GM12878 (cell line): ENCODE measurements around the gene TMEM198. TPM values are rescaled to one million over a fixed set of nuclear protein-coding genes. Genes with fewer than 3 reads are reported as not detected.
A peak's percentile ranks its signal among the peaks of the same experiment; 100 is the strongest.

ENCODE experiments used
- CEBPB ChIP-seq, 2 experiments: fragments of 150-350 bp in 1 of 2; IDR thresholded peaks; 2 replicates each; pipeline ENCODE4 v1.6.1; 2012 to 2014; ENCODE audit warnings: low read depth in 2 of 2, low read length in 2 of 2, borderline replicate concordance in 1 of 2, inconsistent platforms in 1 of 2
- CHD2 ChIP-seq: IDR thresholded peaks from 2 replicates; pipeline ENCODE4 v1.6.1; 2011; ENCODE audit warnings: low read depth, low read length, improper control_type of control experiment, borderline replicate concordance
- FOXK2 ChIP-seq: fragments of 450-650 bp; IDR thresholded peaks from 2 replicates; pipeline ENCODE4 v1.6.1; 2017; ENCODE audit warnings: mild to moderate bottlenecking, moderate library complexity
- IKZF1 ChIP-seq: fragments of 450-650 bp; conservative IDR thresholded peaks from 2 replicates; pipeline ENCODE4 v1.6.1; 2017; ENCODE audit warnings: antibody characterized with exemption, mild to moderate bottlenecking
- IKZF2 ChIP-seq, 2 experiments: fragments of 450-650 bp; IDR thresholded peaks; 2 replicates each; pipeline ENCODE4 v1.6.1; 2017; ENCODE audit warnings: mild to moderate bottlenecking in 2 of 2, moderate library complexity in 2 of 2
- IRF4 ChIP-seq: IDR thresholded peaks from 2 replicates; pipeline ENCODE4 v1.6.1; 2011; ENCODE audit warnings: low read depth, low read length
- MEF2B ChIP-seq: fragments of 450-650 bp; IDR thresholded peaks from 2 replicates; pipeline ENCODE4 v1.6.1; 2018; ENCODE audit warnings: mild to moderate bottlenecking, moderate library complexity; ENCODE audit not compliant: partially characterized antibody, poor library complexity, severe bottlenecking
- MTA2 ChIP-seq: fragments of 450-650 bp; IDR thresholded peaks from 2 replicates; pipeline ENCODE4 v1.6.1; 2016; ENCODE audit warnings: low read depth, mild to moderate bottlenecking, moderate library complexity
- NFXL1 ChIP-seq: fragments of 450-650 bp; IDR thresholded peaks from 2 replicates; pipeline ENCODE4 v1.6.1; 2017; ENCODE audit warnings: antibody characterized with exemption, mild to moderate bottlenecking, borderline replicate concordance
- PML ChIP-seq: IDR thresholded peaks from 2 replicates; pipeline ENCODE4 v1.6.1; 2012; ENCODE audit warnings: low read length, inconsistent platforms
- POLR2A ChIP-seq: IDR thresholded peaks from 2 replicates; pipeline ENCODE4 v1.6.1; 2011; ENCODE audit warnings: low read depth, mild to moderate bottlenecking, low read length
- SUPT20H ChIP-seq: IDR thresholded peaks from 2 replicates; pipeline ENCODE4 v1.6.1; 2011; ENCODE audit warnings: low read depth, mild to moderate bottlenecking, low read length, moderate library complexity, borderline replicate concordance; ENCODE audit not compliant: control insufficient read depth
- TAF1 ChIP-seq: IDR thresholded peaks from 2 replicates; pipeline ENCODE4 v1.6.1; 2011; ENCODE audit warnings: mild to moderate bottlenecking, low read depth, low read length, borderline replicate concordance
- ZBED1 ChIP-seq: IDR thresholded peaks from 2 replicates; pipeline ENCODE4 v1.6.1; 2016; ENCODE audit warnings: borderline replicate concordance
- ZNF622 ChIP-seq: fragments of 450-650 bp; IDR thresholded peaks from 2 replicates; pipeline ENCODE4 v1.6.1; 2017; ENCODE audit warnings: mild to moderate bottlenecking, inconsistent platforms
- polyA plus RNA-seq, 11 experiments: library from polyadenylated mRNA; depleted of rRNA in 4 of 11; unstranded in 6 of 11; stranded (reverse) in 5 of 11; fragments of >200 nt; fragmentation: Nextera tagmentation in 4 of 11; fragmentation: Illumina TruSeq in 1 of 11; extraction: Ambion mirVana in 4 of 11; extraction: Trizol in 1 of 11; gene quantifications; 1 replicate in 1 of 11; 2 replicates in 10 of 11; pipeline versions ENCODE4 v1.2.1 to v1.2.3, GENCODE V29; 2011 to 2016; ENCODE audit warnings: inconsistent platforms in 2 of 11, missing spikeins in 2 of 11, low read depth in 1 of 11
- total RNA-seq, 4 experiments: library from RNA; depleted of rRNA in 3 of 4; stranded (reverse); fragments of >200 nt in 3 of 4; fragmentation: Illumina TruSeq in 1 of 4; extraction: Trizol in 1 of 4; gene quantifications; 2 replicates each; pipeline versions ENCODE4 v1.2.1 to v1.2.3, GENCODE V29; 2013 to 2021
- TF ChIP-seq, protein P1 (sequence below): fragments of 450-650 bp; IDR thresholded peaks from 2 replicates; pipeline ENCODE4 v1.6.1; 2017; ENCODE audit warnings: mild to moderate bottlenecking, moderate library complexity
- TF ChIP-seq, protein P2 (sequence below): fragments of 450-650 bp; formaldehyde crosslinking; IDR thresholded peaks from 2 replicates; pipeline ENCODE4 v1.5.0; 2022; ENCODE audit warnings: mild to moderate bottlenecking, missing genetic modification characterization
- TF ChIP-seq, protein P3 (sequence below): fragments of 450-650 bp; IDR thresholded peaks from 2 replicates; pipeline ENCODE4 v1.6.1; 2014; ENCODE audit warnings: mild to moderate bottlenecking
- TF ChIP-seq, protein P4 (sequence below): fragments of 450-650 bp; IDR thresholded peaks from 2 replicates; pipeline ENCODE4 v1.6.1; 2017; ENCODE audit warnings: mild to moderate bottlenecking, low read depth, inconsistent platforms; ENCODE audit not compliant: poor library complexity, severe bottlenecking

Gene TMEM198
- total and polyA plus RNA-seq, 10 of the 15 experiments (the other 5 are each of a cell fraction or from before 2014, with no cell fraction given): 0.16 to 1.2 (median 0.65) TPM; not detected in 2

DNA sequence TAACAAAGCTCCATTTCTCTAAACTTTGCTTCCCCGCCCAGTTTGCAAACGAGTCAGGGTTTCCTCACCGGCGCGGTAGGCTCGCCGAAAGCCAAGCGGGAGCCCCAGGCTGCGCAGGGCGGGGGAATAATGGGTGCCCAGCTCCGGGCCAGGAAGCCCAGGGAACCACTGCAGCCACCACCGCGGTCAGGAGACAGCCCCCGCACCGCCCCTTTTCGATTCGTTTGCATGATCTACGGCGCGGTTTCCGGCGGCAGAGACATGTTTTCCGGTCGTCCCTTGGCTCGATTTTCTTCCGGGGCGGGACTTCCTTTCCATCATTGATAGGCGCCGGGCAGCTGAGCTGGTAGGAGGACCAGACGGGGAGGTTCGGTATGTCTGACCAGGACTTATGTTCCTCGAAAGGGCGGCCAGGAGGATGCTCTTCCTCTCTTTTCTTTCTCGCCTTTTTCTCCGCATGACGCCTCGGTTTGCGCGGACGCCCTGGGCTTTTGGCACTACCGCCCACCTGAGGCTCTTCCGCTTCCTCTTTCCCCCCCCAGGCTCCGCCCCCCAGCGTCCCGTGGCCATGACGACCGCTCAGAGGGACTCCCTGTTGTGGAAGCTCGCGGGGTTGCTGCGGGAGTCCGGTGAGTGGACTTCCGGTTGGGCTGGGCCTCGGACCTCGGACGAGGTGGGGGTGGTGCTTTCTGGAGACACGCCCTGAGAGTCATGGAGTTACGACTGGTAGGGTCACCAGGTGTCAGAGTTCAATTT, 53.9 kb downstream of the TMEM198 start, which contains the start of gene STK11IP (continued):
- TF ChIP-seq, protein P1, sequence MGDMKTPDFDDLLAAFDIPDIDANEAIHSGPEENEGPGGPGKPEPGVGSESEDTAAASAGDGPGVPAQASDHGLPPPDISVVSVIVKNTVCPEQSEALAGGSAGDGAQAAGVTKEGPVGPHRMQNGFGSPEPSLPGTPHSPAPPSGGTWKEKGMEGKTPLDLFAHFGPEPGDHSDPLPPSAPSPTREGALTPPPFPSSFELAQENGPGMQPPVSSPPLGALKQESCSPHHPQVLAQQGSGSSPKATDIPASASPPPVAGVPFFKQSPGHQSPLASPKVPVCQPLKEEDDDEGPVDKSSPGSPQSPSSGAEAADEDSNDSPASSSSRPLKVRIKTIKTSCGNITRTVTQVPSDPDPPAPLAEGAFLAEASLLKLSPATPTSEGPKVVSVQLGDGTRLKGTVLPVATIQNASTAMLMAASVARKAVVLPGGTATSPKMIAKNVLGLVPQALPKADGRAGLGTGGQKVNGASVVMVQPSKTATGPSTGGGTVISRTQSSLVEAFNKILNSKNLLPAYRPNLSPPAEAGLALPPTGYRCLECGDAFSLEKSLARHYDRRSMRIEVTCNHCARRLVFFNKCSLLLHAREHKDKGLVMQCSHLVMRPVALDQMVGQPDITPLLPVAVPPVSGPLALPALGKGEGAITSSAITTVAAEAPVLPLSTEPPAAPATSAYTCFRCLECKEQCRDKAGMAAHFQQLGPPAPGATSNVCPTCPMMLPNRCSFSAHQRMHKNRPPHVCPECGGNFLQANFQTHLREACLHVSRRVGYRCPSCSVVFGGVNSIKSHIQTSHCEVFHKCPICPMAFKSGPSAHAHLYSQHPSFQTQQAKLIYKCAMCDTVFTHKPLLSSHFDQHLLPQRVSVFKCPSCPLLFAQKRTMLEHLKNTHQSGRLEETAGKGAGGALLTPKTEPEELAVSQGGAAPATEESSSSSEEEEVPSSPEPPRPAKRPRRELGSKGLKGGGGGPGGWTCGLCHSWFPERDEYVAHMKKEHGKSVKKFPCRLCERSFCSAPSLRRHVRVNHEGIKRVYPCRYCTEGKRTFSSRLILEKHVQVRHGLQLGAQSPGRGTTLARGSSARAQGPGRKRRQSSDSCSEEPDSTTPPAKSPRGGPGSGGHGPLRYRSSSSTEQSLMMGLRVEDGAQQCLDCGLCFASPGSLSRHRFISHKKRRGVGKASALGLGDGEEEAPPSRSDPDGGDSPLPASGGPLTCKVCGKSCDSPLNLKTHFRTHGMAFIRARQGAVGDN: peak; percentile 34; the same call in 1 of the 2 replicates
- TF ChIP-seq PML (peak; percentile 71), ZNF622 (no peak), CEBPB (IDR thresholded peaks at IDR 0.05; ENCODE audit: borderline replicate concordance in 1 of 2, low read depth in 2 of 2, low read length in 2 of 2) (no peak), POLR2A (peak; percentile 97), IRF4 (no peak; the same call in 1 of the 2 replicates), ZBED1 (no peak; the same call in 1 of the 2 replicates), CHD2 (peak; percentile 80), TAF1 (peak; percentile 72; the same call in 1 of the 2 replicates), NFXL1 (no peak), SUPT20H (no peak), MEF2B (peak; percentile 72), IKZF2 (IDR thresholded peaks at IDR 0.05) (peak in 1 of 2 experiments; percentile 32; a peak in 2 of 4 replicates), MTA2 (peak; percentile 23; the same call in 1 of the 2 replicates), IKZF1 (peak; percentile 74), FOXK2 (peak; percentile 80)
- TF ChIP-seq, protein P2, sequence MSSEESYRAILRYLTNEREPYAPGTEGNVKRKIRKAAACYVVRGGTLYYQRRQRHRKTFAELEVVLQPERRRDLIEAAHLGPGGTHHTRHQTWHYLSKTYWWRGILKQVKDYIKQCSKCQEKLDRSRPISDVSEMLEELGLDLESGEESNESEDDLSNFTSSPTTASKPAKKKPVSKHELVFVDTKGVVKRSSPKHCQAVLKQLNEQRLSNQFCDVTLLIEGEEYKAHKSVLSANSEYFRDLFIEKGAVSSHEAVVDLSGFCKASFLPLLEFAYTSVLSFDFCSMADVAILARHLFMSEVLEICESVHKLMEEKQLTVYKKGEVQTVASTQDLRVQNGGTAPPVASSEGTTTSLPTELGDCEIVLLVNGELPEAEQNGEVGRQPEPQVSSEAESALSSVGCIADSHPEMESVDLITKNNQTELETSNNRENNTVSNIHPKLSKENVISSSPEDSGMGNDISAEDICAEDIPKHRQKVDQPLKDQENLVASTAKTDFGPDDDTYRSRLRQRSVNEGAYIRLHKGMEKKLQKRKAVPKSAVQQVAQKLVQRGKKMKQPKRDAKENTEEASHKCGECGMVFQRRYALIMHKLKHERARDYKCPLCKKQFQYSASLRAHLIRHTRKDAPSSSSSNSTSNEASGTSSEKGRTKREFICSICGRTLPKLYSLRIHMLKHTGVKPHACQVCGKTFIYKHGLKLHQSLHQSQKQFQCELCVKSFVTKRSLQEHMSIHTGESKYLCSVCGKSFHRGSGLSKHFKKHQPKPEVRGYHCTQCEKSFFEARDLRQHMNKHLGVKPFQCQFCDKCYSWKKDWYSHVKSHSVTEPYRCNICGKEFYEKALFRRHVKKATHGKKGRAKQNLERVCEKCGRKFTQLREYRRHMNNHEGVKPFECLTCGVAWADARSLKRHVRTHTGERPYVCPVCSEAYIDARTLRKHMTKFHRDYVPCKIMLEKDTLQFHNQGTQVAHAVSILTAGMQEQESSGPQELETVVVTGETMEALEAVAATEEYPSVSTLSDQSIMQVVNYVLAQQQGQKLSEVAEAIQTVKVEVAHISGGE (CRISPR knock-in tag): peak; percentile 21; the same call in 1 of the 2 replicates
- TF ChIP-seq, protein P3, sequence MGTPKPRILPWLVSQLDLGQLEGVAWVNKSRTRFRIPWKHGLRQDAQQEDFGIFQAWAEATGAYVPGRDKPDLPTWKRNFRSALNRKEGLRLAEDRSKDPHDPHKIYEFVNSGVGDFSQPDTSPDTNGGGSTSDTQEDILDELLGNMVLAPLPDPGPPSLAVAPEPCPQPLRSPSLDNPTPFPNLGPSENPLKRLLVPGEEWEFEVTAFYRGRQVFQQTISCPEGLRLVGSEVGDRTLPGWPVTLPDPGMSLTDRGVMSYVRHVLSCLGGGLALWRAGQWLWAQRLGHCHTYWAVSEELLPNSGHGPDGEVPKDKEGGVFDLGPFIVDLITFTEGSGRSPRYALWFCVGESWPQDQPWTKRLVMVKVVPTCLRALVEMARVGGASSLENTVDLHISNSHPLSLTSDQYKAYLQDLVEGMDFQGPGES: no peak
- TF ChIP-seq, protein P4, sequence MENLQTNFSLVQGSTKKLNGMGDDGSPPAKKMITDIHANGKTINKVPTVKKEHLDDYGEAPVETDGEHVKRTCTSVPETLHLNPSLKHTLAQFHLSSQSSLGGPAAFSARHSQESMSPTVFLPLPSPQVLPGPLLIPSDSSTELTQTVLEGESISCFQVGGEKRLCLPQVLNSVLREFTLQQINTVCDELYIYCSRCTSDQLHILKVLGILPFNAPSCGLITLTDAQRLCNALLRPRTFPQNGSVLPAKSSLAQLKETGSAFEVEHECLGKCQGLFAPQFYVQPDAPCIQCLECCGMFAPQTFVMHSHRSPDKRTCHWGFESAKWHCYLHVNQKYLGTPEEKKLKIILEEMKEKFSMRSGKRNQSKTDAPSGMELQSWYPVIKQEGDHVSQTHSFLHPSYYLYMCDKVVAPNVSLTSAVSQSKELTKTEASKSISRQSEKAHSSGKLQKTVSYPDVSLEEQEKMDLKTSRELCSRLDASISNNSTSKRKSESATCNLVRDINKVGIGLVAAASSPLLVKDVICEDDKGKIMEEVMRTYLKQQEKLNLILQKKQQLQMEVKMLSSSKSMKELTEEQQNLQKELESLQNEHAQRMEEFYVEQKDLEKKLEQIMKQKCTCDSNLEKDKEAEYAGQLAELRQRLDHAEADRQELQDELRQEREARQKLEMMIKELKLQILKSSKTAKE: no peak
